ENCODE results near the gene CYB561D2.

CYB561D2 gene

GRCh38 chr3:50350527-50351322 lies at the start of gene CYB561D2, which contains the start of gene NPRL2:
TSS of gene CYB561D2 (plus strand) at chr3:50350862. CDS start at chr3:50351434, 572 bp downstream.
TSS of gene NPRL2 (minus strand) at chr3:50350775. CDS start at chr3:50350652, 123 bp downstream.
- 0 out of 2 replicates have a peak, but pooled peaks cover 8% of the 10 kb centered on the region for H3F3A ChIP-seq (ENCODE audit: insufficient read depth, low read length)
- H3K4me2 ChIP-seq (ENCODE audit: low read depth, low read length), result peak within 1 kb of the TSS; percentile 99
- peak; percentile 98 for DNase-seq
- H3K9me2 ChIP-seq (replicated peaks; ENCODE audit: insufficient read depth, low read length), result no peaks in the 10 kb centered on the region
- H4K20me1 ChIP-seq (ENCODE audit: insufficient read depth, low read length), result no peaks in the 10 kb centered on the region
- peak within 1 kb of the TSS; percentile 82 for H3K9ac ChIP-seq (ENCODE audit: low read length)
- H3K4me3 ChIP-seq (ENCODE audit: low read length), result peak within 1 kb of the TSS; percentile 81
- H3K27me3 ChIP-seq (replicated peaks; ENCODE audit: insufficient read depth, low read length), result no peaks in the 10 kb centered on the region
- peaks cover 59% of the 10 kb centered on the region for H3K79me2 ChIP-seq (ENCODE audit: low read length)
- peaks cover 1% of the 10 kb centered on the region; the same call in 1 of the 2 replicates for H3K36me3 ChIP-seq (replicated peaks; ENCODE audit: insufficient read depth, low read length)
- H2AFZ ChIP-seq (ENCODE audit: low read length), result peak within 1 kb of the TSS; percentile 87
- TF ChIP-seq EZH2phosphoT487 (IDR thresholded peaks at IDR 0.05; ENCODE audit: low read length) (no peak), CTCF (IDR thresholded peaks at IDR 0.05; ENCODE audit: low read length) (no peak), EZH2 (optimal IDR thresholded peaks at IDR 0.05; ENCODE audit: low read depth, low read length) (no peak)
- peak within 1 kb of the TSS; percentile 74 for H3K27ac ChIP-seq (ENCODE audit: low read length)
- no peaks in the 10 kb centered on the region for H3K9me3 ChIP-seq (replicated peaks; ENCODE audit: insufficient read depth, low read length)
- peaks cover 19% of the 10 kb centered on the region; the same call in 1 of the 2 replicates for H3K4me1 ChIP-seq (ENCODE audit: low read length)

- DNase-seq, result no peak
- TF ChIP-seq EZH2 (optimal IDR thresholded peaks at IDR 0.05; ENCODE audit: low read depth, low read length) (no peak), CTCF (IDR thresholded peaks at IDR 0.05; ENCODE audit: low read length) (no peak), EZH2phosphoT487 (IDR thresholded peaks at IDR 0.05; ENCODE audit: low read length) (no peak)
- H3K9me2 ChIP-seq (replicated peaks; ENCODE audit: insufficient read depth, low read length), result no peaks in the 10 kb centered on the region
- peaks cover 12% of the 10 kb centered on the region; the same call in 1 of the 2 replicates for H3K4me1 ChIP-seq (ENCODE audit: low read length)
- H3K4me2 ChIP-seq (ENCODE audit: low read depth, low read length), result no peak overlapping the region
- no peaks in the 10 kb centered on the region for H4K20me1 ChIP-seq (ENCODE audit: insufficient read depth, low read length)
- no peak overlapping the region for H2AFZ ChIP-seq (ENCODE audit: low read length)
- H3K79me2 ChIP-seq (ENCODE audit: low read length), result peaks cover 11% of the 10 kb centered on the region; the same call in 1 of the 2 replicates
- peaks cover 4% of the 10 kb centered on the region; the same call in 1 of the 2 replicates for H3F3A ChIP-seq (ENCODE audit: insufficient read depth, low read length)
- H3K9me3 ChIP-seq (replicated peaks; ENCODE audit: insufficient read depth, low read length), result no peaks in the 10 kb centered on the region
- no peaks in the 10 kb centered on the region for H3K36me3 ChIP-seq (replicated peaks; ENCODE audit: insufficient read depth, low read length)
- H3K27me3 ChIP-seq (replicated peaks; ENCODE audit: insufficient read depth, low read length), result no peaks in the 10 kb centered on the region
- no peak overlapping the region for H3K9ac ChIP-seq (ENCODE audit: low read length)
- H3K27ac ChIP-seq (ENCODE audit: low read length), result no peak overlapping the region
- H3K4me3 ChIP-seq (ENCODE audit: low read length), result no peak overlapping the region
Measured at GRCh38 chr3:50302095-50303012, 48.3 kb upstream of the CYB561D2 start.

- Histone ChIP-seq H3K27me3 (replicated peaks; ENCODE audit: insufficient read depth, low read length) (no peaks in the 10 kb centered on the region), H3K36me3 (replicated peaks; ENCODE audit: insufficient read depth, low read length) (no peaks in the 10 kb centered on the region), H3K27ac (ENCODE audit: low read length) (no peak within 1 kb of the TSS), H2AFZ (ENCODE audit: low read length) (no peak within 1 kb of the TSS), H3K9ac (ENCODE audit: low read length) (no peak within 1 kb of the TSS), H3K9me3 (replicated peaks; ENCODE audit: insufficient read depth, low read length) (no peaks in the 10 kb centered on the region), H3K4me2 (ENCODE audit: low read depth, low read length) (no peak within 1 kb of the TSS), H3F3A (ENCODE audit: insufficient read depth, low read length) (peaks cover 4% of the 10 kb centered on the region; the same call in 1 of the 2 replicates), H3K79me2 (ENCODE audit: low read length) (peaks cover 10% of the 10 kb centered on the region; the same call in 1 of the 2 replicates), H3K4me1 (ENCODE audit: low read length) (peaks cover 10% of the 10 kb centered on the region; the same call in 1 of the 2 replicates), H3K4me3 (ENCODE audit: low read length) (no peak within 1 kb of the TSS), H4K20me1 (ENCODE audit: insufficient read depth, low read length) (no peaks in the 10 kb centered on the region), H3K9me2 (replicated peaks; ENCODE audit: insufficient read depth, low read length) (no peaks in the 10 kb centered on the region)
- TF ChIP-seq CTCF (IDR thresholded peaks at IDR 0.05; ENCODE audit: low read length) (no peak), EZH2phosphoT487 (IDR thresholded peaks at IDR 0.05; ENCODE audit: low read length) (no peak), EZH2 (optimal IDR thresholded peaks at IDR 0.05; ENCODE audit: low read depth, low read length) (no peak)
- no peak for DNase-seq
Measured at GRCh38 chr3:50303013-50303815, 47.4 kb upstream of the CYB561D2 start, which contains the start of gene HYAL1. TSS of gene HYAL1 (minus strand) at chr3:50303574. CDS start at chr3:50302956, 618 bp downstream.

All from MM.1S (cell line).